Subcutaneous adipose tissue (tissue), 4 donors: ENCODE data around the gene ABCF3. TPM values are rescaled to one million over a fixed set of nuclear protein-coding genes. Genes with fewer than 3 reads are reported as not detected.

ENCODE experiments used
- CTCF ChIP-seq: fragments of 450-650 bp; IDR thresholded peaks from one replicate; pipeline ENCODE4 v1.5.1; 2016; ENCODE audit warnings: low read depth, mild to moderate bottlenecking, control low read depth, antibody characterized with exemption, moderate library complexity
- total RNA-seq, 4 donors: library from RNA; depleted of rRNA; stranded (reverse); fragments of >200 nt; gene quantifications; one replicate each; pipeline ENCODE4 v1.1.0, GENCODE V29; 2016

Gene ABCF3
- total RNA-seq, 4 donors from 2014 or later = 40.8 to 72.5 (median 54.0) TPM

GRCh38 chr3:184235381-184236032 lies 49.5 kb downstream of the ABCF3 start:
- no peak for TF ChIP-seq CTCF

GRCh38 chr3:184236033-184236410 lies 50.0 kb downstream of the ABCF3 start:
- TF ChIP-seq CTCF = no peak

GRCh38 chr3:184236636-184237035 lies 50.6 kb downstream of the ABCF3 start:
- TF ChIP-seq CTCF = no peak

GRCh38 chr3:184237211-184237610 lies 51.2 kb downstream of the ABCF3 start:
- no peak for TF ChIP-seq CTCF

- no peak for TF ChIP-seq CTCF
Observed at GRCh38 chr3:184237807-184238206, 51.8 kb downstream of the ABCF3 start.

GRCh38 chr3:184238246-184238818 lies 52.3 kb downstream of the ABCF3 start:
- no peak for TF ChIP-seq CTCF

GRCh38 chr3:184239221-184239620 lies 53.2 kb downstream of the ABCF3 start:
- no peak for TF ChIP-seq CTCF
